ENCODE measurements around the gene ACTBL2. TPM values are rescaled to one million over a fixed set of nuclear protein-coding genes. Genes with fewer than 3 reads are reported as not detected.

Gene ACTBL2
- polyA plus RNA-seq, 1 of the 3 experiments (the other 2 are of a cell fraction) = 0.99 TPM

DNA sequence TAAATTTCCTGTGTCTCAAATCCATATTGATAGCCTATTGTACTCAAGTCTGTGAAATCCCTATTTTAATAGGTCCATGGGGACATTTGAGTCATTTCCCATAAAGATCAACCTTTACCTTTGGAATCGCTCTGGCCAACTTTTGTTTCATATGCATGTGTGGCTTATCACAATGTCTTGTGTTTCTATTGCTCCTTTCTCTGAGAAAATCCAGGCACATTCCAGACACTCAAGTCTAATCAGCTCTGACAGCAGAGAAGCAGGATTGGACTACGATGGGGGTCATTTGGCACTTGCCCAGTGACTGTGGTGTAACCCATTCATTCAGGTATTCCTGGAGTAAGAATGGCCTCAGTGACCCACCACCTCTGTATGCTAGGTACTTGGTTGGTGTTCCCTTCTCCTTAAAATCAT is 48.4 kb downstream of the ACTBL2 start (continued):
- TF ChIP-seq, protein P1, sequence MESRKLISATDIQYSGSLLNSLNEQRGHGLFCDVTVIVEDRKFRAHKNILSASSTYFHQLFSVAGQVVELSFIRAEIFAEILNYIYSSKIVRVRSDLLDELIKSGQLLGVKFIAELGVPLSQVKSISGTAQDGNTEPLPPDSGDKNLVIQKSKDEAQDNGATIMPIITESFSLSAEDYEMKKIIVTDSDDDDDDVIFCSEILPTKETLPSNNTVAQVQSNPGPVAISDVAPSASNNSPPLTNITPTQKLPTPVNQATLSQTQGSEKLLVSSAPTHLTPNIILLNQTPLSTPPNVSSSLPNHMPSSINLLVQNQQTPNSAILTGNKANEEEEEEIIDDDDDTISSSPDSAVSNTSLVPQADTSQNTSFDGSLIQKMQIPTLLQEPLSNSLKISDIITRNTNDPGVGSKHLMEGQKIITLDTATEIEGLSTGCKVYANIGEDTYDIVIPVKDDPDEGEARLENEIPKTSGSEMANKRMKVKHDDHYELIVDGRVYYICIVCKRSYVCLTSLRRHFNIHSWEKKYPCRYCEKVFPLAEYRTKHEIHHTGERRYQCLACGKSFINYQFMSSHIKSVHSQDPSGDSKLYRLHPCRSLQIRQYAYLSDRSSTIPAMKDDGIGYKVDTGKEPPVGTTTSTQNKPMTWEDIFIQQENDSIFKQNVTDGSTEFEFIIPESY (IDR thresholded peaks at IDR 0.05; ENCODE audit: borderline replicate concordance, low read depth) = peak; percentile 88
- peak; percentile 96 for TF ChIP-seq SIN3A (IDR thresholded peaks at IDR 0.05; ENCODE audit: borderline replicate concordance, low read depth, low read length)
- TF ChIP-seq TCF12 (IDR thresholded peaks at IDR 0.05) = peak; percentile 100
- peak; percentile 99 for TF ChIP-seq JUND (IDR thresholded peaks at IDR 0.05)
- TF ChIP-seq SMC3 (IDR thresholded peaks at IDR 0.05; ENCODE audit: low read depth, low read length) = no peak
- TF ChIP-seq RFX5 (IDR thresholded peaks at IDR 0.05; ENCODE audit: low read length) = no peak
- TF ChIP-seq CHD2 (IDR thresholded peaks at IDR 0.05; ENCODE audit: low read length, partially characterized antibody) = no peak
- TF ChIP-seq POLR2AphosphoS5 (IDR thresholded peaks at IDR 0.05; ENCODE audit: low read depth, low read length) = peak; percentile 98
- TF ChIP-seq, protein P2, sequence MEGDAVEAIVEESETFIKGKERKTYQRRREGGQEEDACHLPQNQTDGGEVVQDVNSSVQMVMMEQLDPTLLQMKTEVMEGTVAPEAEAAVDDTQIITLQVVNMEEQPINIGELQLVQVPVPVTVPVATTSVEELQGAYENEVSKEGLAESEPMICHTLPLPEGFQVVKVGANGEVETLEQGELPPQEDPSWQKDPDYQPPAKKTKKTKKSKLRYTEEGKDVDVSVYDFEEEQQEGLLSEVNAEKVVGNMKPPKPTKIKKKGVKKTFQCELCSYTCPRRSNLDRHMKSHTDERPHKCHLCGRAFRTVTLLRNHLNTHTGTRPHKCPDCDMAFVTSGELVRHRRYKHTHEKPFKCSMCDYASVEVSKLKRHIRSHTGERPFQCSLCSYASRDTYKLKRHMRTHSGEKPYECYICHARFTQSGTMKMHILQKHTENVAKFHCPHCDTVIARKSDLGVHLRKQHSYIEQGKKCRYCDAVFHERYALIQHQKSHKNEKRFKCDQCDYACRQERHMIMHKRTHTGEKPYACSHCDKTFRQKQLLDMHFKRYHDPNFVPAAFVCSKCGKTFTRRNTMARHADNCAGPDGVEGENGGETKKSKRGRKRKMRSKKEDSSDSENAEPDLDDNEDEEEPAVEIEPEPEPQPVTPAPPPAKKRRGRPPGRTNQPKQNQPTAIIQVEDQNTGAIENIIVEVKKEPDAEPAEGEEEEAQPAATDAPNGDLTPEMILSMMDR (IDR thresholded peaks at IDR 0.05) = no peak
- TF ChIP-seq ELF1 (IDR thresholded peaks at IDR 0.05) = no peak

DNA sequence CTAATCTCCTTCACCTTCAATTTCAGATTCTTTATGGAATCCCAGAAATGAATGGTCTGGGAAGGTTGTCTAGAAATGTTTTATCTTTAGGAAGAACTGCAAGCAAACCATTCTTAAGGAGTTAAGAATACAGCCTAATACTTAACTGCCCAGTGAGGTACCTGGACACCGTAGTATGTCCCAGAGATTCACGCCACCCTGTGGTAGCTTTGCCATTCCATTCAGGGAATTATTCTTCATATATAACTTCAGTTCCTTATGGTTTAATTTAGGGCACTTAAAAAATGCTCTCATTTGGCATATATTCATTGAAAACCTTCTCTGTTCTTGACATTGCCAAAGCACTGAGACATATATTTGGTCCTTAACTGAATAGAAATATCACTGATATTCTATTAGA is 49.7 kb downstream of the ACTBL2 start:
- Histone ChIP-seq H3F3A (replicated peaks; ENCODE audit: insufficient read depth) (peaks cover 24% of the 10 kb centered on the region), H3K27ac (ENCODE audit: low read depth in 2 of 2, low read length in 1 of 2) (peak overlapping the region; percentile 90 to 95; a peak in 2 of 4 replicates), H3K9me2 (no peaks in the 10 kb centered on the region), H4K20me1 (ENCODE audit: insufficient read depth) (no peaks in the 10 kb centered on the region), H3K27me3 (ENCODE audit: insufficient read depth) (no peaks in the 10 kb centered on the region), H3K4me3 (ENCODE audit: low read depth in 2 of 2, low read length in 1 of 2) (no peak overlapping the region), H3K36me3 (replicated peaks in 1 of 2; ENCODE audit: control insufficient read depth in 1 of 2, insufficient read depth in 2 of 2, low read length in 1 of 2) (no peaks in the 10 kb centered on the region), H3K4me1 (ENCODE audit: control insufficient read depth in 1 of 2, insufficient read depth in 2 of 2, low read depth in 1 of 2, low read length in 1 of 2) (peaks cover 2 to 28% of the 10 kb centered on the region in 2 experiments), H3K9me3 (no peaks in the 10 kb centered on the region), H3K4me2 (no peak overlapping the region), H3K79me2 (ENCODE audit: insufficient read depth) (no peaks in the 10 kb centered on the region), H3K9ac (no peak overlapping the region), H2AFZ (ENCODE audit: low read depth) (peak overlapping the region; percentile 24)
- no peak for DNase-seq
- ChIA-PET CTCF (interaction anchor here (1.1 to 1.9 kb wide), 3 partner anchors 19 to 135 kb away, joined by 3 to 9 read pairs (median 3); no protein-coding TSS in a partner anchor), POLR2A (no interaction called here)
- TF ChIP-seq TAF1 (IDR thresholded peaks at IDR 0.05; ENCODE audit: borderline replicate concordance, low read depth, low read length) (no peak), SMC3 (IDR thresholded peaks at IDR 0.05; ENCODE audit: low read depth, low read length) (peak; percentile 44), RAD21 (IDR thresholded peaks at IDR 0.05; ENCODE audit: low read length) (peak; percentile 62)
- TF ChIP-seq, protein P2 (IDR thresholded peaks at IDR 0.05) = peak; percentile 45
- WGBS (ENCODE audit: low lambda C conversion rate) = 89% methylated on average over 2 of the region's 2 CpGs
